A549 (cell line): ENCODE measurements around the gene C12orf42.

ENCODE experiments used
- BHLHE40 ChIP-seq: IDR thresholded peaks from 2 replicates; pipeline ENCODE4 v1.6.1; 2012; ENCODE audit warnings: low read depth, low read length, inconsistent platforms
- CTCF ChIP-seq: fragments of >200 bp; sonication (Bioruptor Twin); formaldehyde crosslinking; IDR thresholded peaks from 3 replicates; pipeline ENCODE4 v1.5.1; 2016
- MAX ChIP-seq: IDR thresholded peaks from 2 replicates; pipeline ENCODE4 v1.6.1; 2012
- PHF8 ChIP-seq: fragments of 200-600 bp; sonication (generic); IDR thresholded peaks from 2 replicates; pipeline ENCODE4 v1.6.1; 2016; ENCODE audit warnings: low read depth, mild to moderate bottlenecking, antibody characterized with exemption, moderate library complexity, borderline replicate concordance
- RAD21 ChIP-seq, 2 experiments: fragments of >200 bp in 1 of 2; sonication (Bioruptor Twin) in 1 of 2; formaldehyde crosslinking in 1 of 2; IDR thresholded peaks in 1 of 2; conservative IDR thresholded peaks in 1 of 2; 2 replicates in 1 of 2; 3 replicates in 1 of 2; pipeline ENCODE4 v1.6.1; 2012 to 2018; ENCODE audit warnings: inconsistent platforms in 1 of 2

- no peak for TF ChIP-seq PHF8
- TF ChIP-seq RAD21 (conservative IDR thresholded peaks at IDR 0.05 in 1 of 2, IDR thresholded peaks at IDR 0.05 in 1 of 2): no peak
- TF ChIP-seq CTCF: no peak
- no peak for TF ChIP-seq BHLHE40
- TF ChIP-seq MAX: no peak
Observed at GRCh38 chr12:103415681-103416080, 80.1 kb downstream of the C12orf42 start.
